GM18526 (cell line): ENCODE results near the gene FTSJ1.

Source experiments
- POLR2A ChIP-seq: IDR thresholded peaks from 3 replicates; pipeline ENCODE4 v1.6.1; 2011; ENCODE audit not compliant: insufficient read length; ENCODE audit errors: extremely low read depth

FTSJ1 gene

GRCh38 chrX:48488034-48488433 is 12.0 kb downstream of the FTSJ1 start:
- no peak for TF ChIP-seq POLR2A

- TF ChIP-seq POLR2A: no peak
Observed at GRCh38 chrX:48489296-48489695, 13.3 kb downstream of the FTSJ1 start.

- no peak for TF ChIP-seq POLR2A
Observed at GRCh38 chrX:48489892-48490291, 13.9 kb downstream of the FTSJ1 start.

GRCh38 chrX:48490661-48491060 is 14.7 kb downstream of the FTSJ1 start:
- TF ChIP-seq POLR2A: no peak

GRCh38 chrX:48491809-48492208 is 15.8 kb downstream of the FTSJ1 start:
- no peak for TF ChIP-seq POLR2A

- no peak for TF ChIP-seq POLR2A
Observed at GRCh38 chrX:48492293-48492910, 16.4 kb downstream of the FTSJ1 start.

GRCh38 chrX:48493890-48494364 is 17.9 kb downstream of the FTSJ1 start:
- no peak for TF ChIP-seq POLR2A

- TF ChIP-seq POLR2A: no peak
Observed at GRCh38 chrX:48496660-48497059, 20.7 kb downstream of the FTSJ1 start.

- TF ChIP-seq POLR2A: no peak
Observed at GRCh38 chrX:48497871-48498270, 21.9 kb downstream of the FTSJ1 start.

GRCh38 chrX:48498374-48498809 is 22.4 kb downstream of the FTSJ1 start:
- no peak for TF ChIP-seq POLR2A

- no peak for TF ChIP-seq POLR2A
Observed at GRCh38 chrX:48504261-48504660, 28.3 kb downstream of the FTSJ1 start.

GRCh38 chrX:48505481-48505880 is 29.5 kb downstream of the FTSJ1 start:
- no peak for TF ChIP-seq POLR2A

GRCh38 chrX:48507246-48507645 is 31.2 kb downstream of the FTSJ1 start:
- no peak for TF ChIP-seq POLR2A

- peak; percentile 49 for TF ChIP-seq POLR2A
Observed at GRCh38 chrX:48508400-48509244, 32.6 kb downstream of the FTSJ1 start, which contains the start of gene PORCN. TSS of gene PORCN (plus strand) at chrX:48508992. CDS start at chrX:48509821, 829 bp downstream.

- no peak for TF ChIP-seq POLR2A
Observed at GRCh38 chrX:48509245-48509590, 33.2 kb downstream of the FTSJ1 start.

GRCh38 chrX:48509619-48510018 is 33.6 kb downstream of the FTSJ1 start:
- TF ChIP-seq POLR2A: no peak
